Lung (tissue), 12 donors: Measurements from ENCODE around the gene PCBP3. TPM values are rescaled to one million over a fixed set of nuclear protein-coding genes. Genes with fewer than 3 reads are reported as not detected.

Experiments
- ATAC-seq: fragments of 200-7000 bp; cut with Tn5 transposase; one replicate; pipeline ENCODE4 v1.9.1; 2020; ENCODE audit warnings: moderate number of reproducible peaks; ENCODE audit not compliant: insufficient read depth, low FRiP score
- DNase-seq, 3 donors: peaks; one replicate each; pipeline ENCODE4 v3.0.0-alpha.2; 2013 to 2017
- H3K27ac ChIP-seq, 2 donors: one replicate each; pipeline ENCODE4 v1.5.1; 2013; ENCODE audit warnings: mild to moderate bottlenecking in 2 of 2, moderate library complexity in 2 of 2, control low read depth in 1 of 2, inconsistent platforms in 1 of 2, low read depth in 1 of 2, low read length in 1 of 2
- H3K27me3 ChIP-seq, 3 donors: one replicate each; pipeline ENCODE4 v1.5.1; 2013; ENCODE audit warnings: low read length in 2 of 3; ENCODE audit not compliant: control insufficient read depth in 3 of 3, insufficient read depth in 3 of 3
- H3K36me3 ChIP-seq, 4 donors: one replicate each; pipeline ENCODE4 v1.5.1; 2013; ENCODE audit warnings: low read length in 4 of 4, mild to moderate bottlenecking in 1 of 4, moderate library complexity in 1 of 4; ENCODE audit not compliant: control insufficient read depth in 4 of 4, insufficient read depth in 4 of 4
- H3K4me1 ChIP-seq, 5 donors: one replicate each; pipeline ENCODE4 v1.5.1; 2013; ENCODE audit warnings: low read length in 5 of 5, mild to moderate bottlenecking in 2 of 5, moderate library complexity in 1 of 5; ENCODE audit not compliant: control insufficient read depth in 5 of 5, insufficient read depth in 5 of 5
- H3K4me3 ChIP-seq: one replicate; pipeline ENCODE4 v1.5.1; 2013; ENCODE audit warnings: mild to moderate bottlenecking, control low read depth, moderate library complexity
- H3K9ac ChIP-seq, 2 donors: one replicate each; pipeline ENCODE4 v1.5.1; 2013; ENCODE audit warnings: low read length in 2 of 2, control low read depth in 1 of 2; ENCODE audit not compliant: insufficient read depth in 1 of 2
- H3K9me3 ChIP-seq, 4 donors: one replicate each; pipeline ENCODE4 v1.5.1; 2013; ENCODE audit warnings: low read length in 3 of 4, mild to moderate bottlenecking in 1 of 4, moderate library complexity in 1 of 4; ENCODE audit not compliant: control insufficient read depth in 4 of 4, insufficient read depth in 3 of 4
- CTCF ChIP-seq: IDR thresholded peaks from 2 replicates; pipeline ENCODE4 v1.5.1; 2012; ENCODE audit warnings: mild to moderate bottlenecking; ENCODE audit errors: control extremely low read depth, extremely low read depth
- WGBS, 2 donors: extraction: QIAGEN DNeasy Blood & Tissue Kit; methylation state at CpG; one replicate each; pipeline ENCODE4 v1.1.7; 2013; 5-methylcytosine and 5-hydroxymethylcytosine counted together
- polyA plus RNA-seq, 2 donors: library from polyadenylated mRNA; stranded (reverse); fragments of 200-250 nt; gene quantifications; one replicate each; pipeline ENCODE4 v1.2.1, GENCODE V29; 2013
- total RNA-seq, 2 donors: library from RNA; depleted of rRNA in 1 of 2; stranded (reverse); fragments of >200 nt in 1 of 2; gene quantifications; one replicate each; pipeline ENCODE4 v1.2.1, GENCODE V29; 2014 to 2021
- donor health status: control.
- donor health status: control.
- donor health status: Bipolar disorder and iron deficiency.
- donor health status: healthy.
- donor health status: DM: yes; HTN: yes; CAD: no.

Gene PCBP3
- total and polyA plus RNA-seq, 4 donors = 1.6 to 8.2 (median 3.1) TPM

- no peak overlapping the region for H3K4me3 ChIP-seq
- H3K9me3 ChIP-seq = peaks cover 0 to 8% (median 0%) of the 10 kb centered on the region in 4 donors
- no peaks in the 10 kb centered on the region for H3K36me3 ChIP-seq
- H3K27ac ChIP-seq = no peak overlapping the region
- no peak for ATAC-seq
- 93 to 96% methylated on average over 6 of the region's 6 CpGs for WGBS, 2 donors
- H3K27me3 ChIP-seq = no peaks in the 10 kb centered on the region
- no peak for TF ChIP-seq CTCF
- no peak for DNase-seq
- no peak overlapping the region for H3K9ac ChIP-seq
- no peaks in the 10 kb centered on the region for H3K4me1 ChIP-seq
These were observed 56.9 kb downstream of the PCBP3 start for GRCh38 chr21:45700461-45700860.

GRCh38 chr21:45704311-45705108, 61.0 kb downstream of the PCBP3 start:
- ATAC-seq = no peak
- H3K27me3 ChIP-seq = no peaks in the 10 kb centered on the region
- no peaks in the 10 kb centered on the region for H3K4me1 ChIP-seq
- no peak for TF ChIP-seq CTCF
- H3K4me3 ChIP-seq = no peak overlapping the region
- no peak for DNase-seq
- no peak overlapping the region for H3K9ac ChIP-seq
- WGBS, 2 donors = 69 to 72% methylated on average over 13 of the region's 13 CpGs
- no peak overlapping the region for H3K27ac ChIP-seq
- no peaks in the 10 kb centered on the region for H3K36me3 ChIP-seq
- H3K9me3 ChIP-seq = peaks cover 0 to 6% (median 0%) of the 10 kb centered on the region in 4 donors

- Histone ChIP-seq H3K4me1 (no peaks in the 10 kb centered on the region), H3K9ac (no peak overlapping the region), H3K36me3 (no peaks in the 10 kb centered on the region), H3K9me3 (peaks cover 0 to 6% (median 0%) of the 10 kb centered on the region in 4 donors), H3K4me3 (no peak overlapping the region), H3K27me3 (no peaks in the 10 kb centered on the region), H3K27ac (no peak overlapping the region)
- no peak for TF ChIP-seq CTCF
- DNase-seq (no peak), ATAC-seq (no peak)
- WGBS, 2 donors = 58 to 67% methylated on average over 1 of the region's 1 CpG
These were observed 62.8 kb downstream of the PCBP3 start for GRCh38 chr21:45706299-45706698.
